Measurements from ENCODE around the gene HDAC6. TPM values are rescaled to one million over a fixed set of nuclear protein-coding genes. Genes with fewer than 3 reads are reported as not detected.

The HDAC6 gene
- 104 and 151 TPM in 2 replicates for total RNA-seq (ENCODE audit: low replicate concordance)
- long read RNA-seq, partial matches to known transcripts = 11 of 17 reads
- long read RNA-seq, other reads (novel, unspliced or antisense) = 2 of 17 reads

- no peaks in the 10 kb centered on the region for H3K9me3 Mint-ChIP-seq
- no peaks in the 10 kb centered on the region for H3K4me1 Mint-ChIP-seq (ENCODE audit: unreplicated experiment)
- no peak for TF ChIP-seq CTCF (conservative IDR thresholded peaks at IDR 0.05)
- peak within 1 kb of the TSS; percentile 98 for H3K4me3 Mint-ChIP-seq
- H3K36me3 Mint-ChIP-seq = peaks cover 5% of the 10 kb centered on the region
- no peaks in the 10 kb centered on the region for H3K27me3 Mint-ChIP-seq
- DNase-seq (ENCODE audit: extremely low spot score, unreplicated experiment) = peak; percentile 94
- H3K27ac Mint-ChIP-seq = peak within 1 kb of the TSS; percentile 100
Measured at GRCh38 chrX:48801280-48802088, at the start of gene HDAC6. Gene HDAC6 (plus strand): TSS chrX:48802067. CDS start chrX:48802693, 626 bp downstream.

DNA sequence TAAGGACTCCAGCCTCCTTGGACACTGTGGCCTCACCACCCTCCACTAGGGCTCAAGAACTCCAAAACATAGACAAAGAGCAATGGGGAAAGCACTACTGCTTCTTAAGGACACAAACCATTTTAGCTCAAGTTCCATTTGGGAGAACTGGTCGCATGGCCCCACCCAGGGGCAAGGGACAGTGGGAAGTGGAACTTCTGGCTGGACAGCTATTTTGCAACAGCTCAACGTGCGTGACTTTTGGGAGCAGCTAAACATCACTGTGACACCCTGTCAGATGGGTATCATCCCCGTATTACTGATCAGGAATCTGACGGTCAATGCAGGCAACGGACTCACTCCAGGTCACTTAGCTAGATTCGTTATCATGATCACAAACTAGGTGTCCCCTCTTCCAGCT lies 49.4 kb upstream of the HDAC6 start:
- Mint-ChIP-seq H3K9me3 (no peaks in the 10 kb centered on the region), H3K36me3 (no peaks in the 10 kb centered on the region), H3K4me3 (no peak overlapping the region), H3K4me1 (ENCODE audit: unreplicated experiment) (no peaks in the 10 kb centered on the region), H3K27me3 (no peaks in the 10 kb centered on the region), H3K27ac (no peak overlapping the region)
- DNase-seq (ENCODE audit: extremely low spot score, unreplicated experiment) = no peak
- no peak for TF ChIP-seq CTCF (conservative IDR thresholded peaks at IDR 0.05)

DNA sequence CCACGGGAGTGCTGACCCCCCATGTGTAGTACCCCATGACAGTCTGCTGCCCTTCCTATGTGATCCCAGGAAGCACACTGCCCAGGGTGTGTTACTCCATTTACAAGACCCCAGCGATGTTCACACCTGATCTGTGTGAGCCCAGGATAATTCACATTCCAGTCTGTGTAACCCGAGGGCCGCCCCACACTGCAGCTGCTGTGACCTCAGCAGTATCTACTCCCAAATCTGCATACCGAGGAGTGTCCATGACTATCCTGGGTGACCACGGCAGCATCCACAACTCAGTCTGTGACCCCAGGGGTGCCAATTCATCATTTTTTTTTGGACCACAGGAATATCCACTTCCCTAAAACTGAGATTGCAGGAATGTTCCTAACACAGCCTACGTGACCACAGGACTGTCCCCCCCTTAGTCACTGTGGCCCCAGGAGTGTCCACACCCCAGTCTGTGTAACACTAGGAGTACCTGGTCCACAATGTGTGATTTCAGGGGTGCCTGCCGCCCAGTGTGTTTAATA lies 48.1 kb upstream of the HDAC6 start:
- Mint-ChIP-seq H3K36me3 (no peaks in the 10 kb centered on the region), H3K4me3 (no peak overlapping the region), H3K27ac (no peak overlapping the region), H3K9me3 (no peaks in the 10 kb centered on the region), H3K4me1 (ENCODE audit: unreplicated experiment) (no peaks in the 10 kb centered on the region), H3K27me3 (no peaks in the 10 kb centered on the region)
- no peak for DNase-seq (ENCODE audit: extremely low spot score, unreplicated experiment)
- no peak for TF ChIP-seq CTCF (conservative IDR thresholded peaks at IDR 0.05)

DNA sequence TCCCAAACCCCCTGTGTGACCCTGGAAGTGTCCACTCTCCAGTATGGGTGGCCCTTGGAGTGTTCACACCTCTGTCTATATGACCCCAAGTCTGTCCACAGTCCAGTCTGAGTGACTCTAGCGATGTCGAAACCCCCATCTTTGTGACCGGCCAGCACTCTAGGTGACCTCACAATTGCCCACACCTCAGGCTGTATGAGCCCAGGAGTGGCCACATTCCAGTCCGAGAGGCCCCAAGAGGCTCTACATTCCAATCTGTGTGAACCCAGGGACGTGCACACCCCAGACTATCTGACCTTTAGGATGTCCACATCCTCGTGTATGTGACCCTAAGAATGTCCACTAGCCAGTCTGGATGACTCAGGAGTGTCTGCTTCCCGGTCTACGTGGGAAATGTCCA lies 47.6 kb upstream of the HDAC6 start:
- TF ChIP-seq CTCF (conservative IDR thresholded peaks at IDR 0.05) = no peak
- Mint-ChIP-seq H3K27me3 (no peaks in the 10 kb centered on the region), H3K9me3 (no peaks in the 10 kb centered on the region), H3K36me3 (no peaks in the 10 kb centered on the region), H3K4me1 (ENCODE audit: unreplicated experiment) (no peaks in the 10 kb centered on the region), H3K27ac (no peak overlapping the region), H3K4me3 (no peak overlapping the region)
- no peak for DNase-seq (ENCODE audit: extremely low spot score, unreplicated experiment)

- Mint-ChIP-seq H3K4me3 (peak within 1 kb of the TSS; percentile 49), H3K4me1 (ENCODE audit: unreplicated experiment) (peaks cover 4% of the 10 kb centered on the region), H3K27me3 (peaks cover 6% of the 10 kb centered on the region), H3K27ac (peak within 1 kb of the TSS; percentile 90), H3K9me3 (peaks cover 6% of the 10 kb centered on the region), H3K36me3 (no peaks in the 10 kb centered on the region)
- TF ChIP-seq CTCF (conservative IDR thresholded peaks at IDR 0.05) = peak; percentile 42
- peak; percentile 71 for DNase-seq (ENCODE audit: extremely low spot score, unreplicated experiment)
Measured at GRCh38 chrX:48761674-48762471, 40.0 kb upstream of the HDAC6 start, which contains the start of gene GLOD5. Gene GLOD5 (plus strand): TSS chrX:48761747. CDS start chrX:48761791, 44 bp downstream.
